Stimulated activated CD8-positive, alpha-beta memory T cell treated with anti-CD3 and anti-CD28 coated beads, Interleukin-12 subunit alpha, Interleukin-12 subunit beta, amount 100 ng/mL, for 24 hours (primary cell): ENCODE data around the gene G3BP1.
A peak's percentile ranks its signal among the peaks of the same experiment; 100 is the strongest.
"Not testable (repeated sequence)": the region's sequence is repeated elsewhere in the genome, so short reads cannot be mapped to it uniquely, and the experiment has no call there.

ENCODE experiments used
- DNase-seq: peaks from one replicate; pipeline ENCODE4 v3.0.0-alpha.2; 2020; ENCODE audit errors: extremely low read depth

Gene G3BP1

GRCh38 chr5:151755383-151755782 is 16.4 kb upstream of the G3BP1 start:
- DNase-seq = no peak

- DNase-seq = no peak
These were observed 14.3 kb upstream of the G3BP1 start for GRCh38 chr5:151757233-151758140.

GRCh38 chr5:151758141-151758429 is 13.7 kb upstream of the G3BP1 start:
- DNase-seq = no peak

- DNase-seq = peak; percentile 73
These were observed 13.1 kb upstream of the G3BP1 start, which contains the start of gene ATOX1 for GRCh38 chr5:151758430-151759241. Gene ATOX1 (minus strand): TSS chr5:151758631. CDS start chr5:151758551, 80 bp downstream.

- DNase-seq = no peak
These were observed 7.0 kb upstream of the G3BP1 start for GRCh38 chr5:151764801-151765200.

- no peak for DNase-seq
These were observed 4.8 kb upstream of the G3BP1 start for GRCh38 chr5:151766975-151767374.

- DNase-seq = no peak
These were observed 1.1 kb upstream of the G3BP1 start for GRCh38 chr5:151770383-151771258.

- no peak for DNase-seq
These were observed 483 bp downstream of the G3BP1 start for GRCh38 chr5:151772029-151772845.

GRCh38 chr5:151772846-151773561 is 1.2 kb downstream of the G3BP1 start:
- DNase-seq = no peak

- DNase-seq = no peak
These were observed 2.2 kb downstream of the G3BP1 start for GRCh38 chr5:151773951-151774350.

- DNase-seq = no peak
These were observed 3.4 kb downstream of the G3BP1 start for GRCh38 chr5:151775025-151775606.

GRCh38 chr5:151779531-151780125 is 7.9 kb downstream of the G3BP1 start:
- no peak for DNase-seq

- DNase-seq = no peak
These were observed 8.6 kb downstream of the G3BP1 start for GRCh38 chr5:151780348-151780747.

- no peak for DNase-seq
These were observed 9.4 kb downstream of the G3BP1 start for GRCh38 chr5:151781201-151781600.

GRCh38 chr5:151783664-151784063 is 11.9 kb downstream of the G3BP1 start:
- not testable (repeated sequence) for DNase-seq

GRCh38 chr5:151784141-151784540 is 12.4 kb downstream of the G3BP1 start:
- DNase-seq = no peak

- DNase-seq = no peak
These were observed 14.7 kb downstream of the G3BP1 start for GRCh38 chr5:151786468-151786867.

GRCh38 chr5:151787817-151788216 is 16.1 kb downstream of the G3BP1 start:
- DNase-seq = no peak

- no peak for DNase-seq
These were observed 21.6 kb downstream of the G3BP1 start for GRCh38 chr5:151793358-151793757.

- no peak for DNase-seq
These were observed 23.7 kb downstream of the G3BP1 start for GRCh38 chr5:151795426-151795825.
